ENCODE measurements around the gene L3MBTL1. TPM values are rescaled to one million over a fixed set of nuclear protein-coding genes. Genes with fewer than 3 reads are reported as not detected.

L3MBTL1 gene
- total and polyA plus RNA-seq, 2 of the 4 experiments (the other 2 are of a cell fraction): 2.2 to 4.5 TPM

DNA sequence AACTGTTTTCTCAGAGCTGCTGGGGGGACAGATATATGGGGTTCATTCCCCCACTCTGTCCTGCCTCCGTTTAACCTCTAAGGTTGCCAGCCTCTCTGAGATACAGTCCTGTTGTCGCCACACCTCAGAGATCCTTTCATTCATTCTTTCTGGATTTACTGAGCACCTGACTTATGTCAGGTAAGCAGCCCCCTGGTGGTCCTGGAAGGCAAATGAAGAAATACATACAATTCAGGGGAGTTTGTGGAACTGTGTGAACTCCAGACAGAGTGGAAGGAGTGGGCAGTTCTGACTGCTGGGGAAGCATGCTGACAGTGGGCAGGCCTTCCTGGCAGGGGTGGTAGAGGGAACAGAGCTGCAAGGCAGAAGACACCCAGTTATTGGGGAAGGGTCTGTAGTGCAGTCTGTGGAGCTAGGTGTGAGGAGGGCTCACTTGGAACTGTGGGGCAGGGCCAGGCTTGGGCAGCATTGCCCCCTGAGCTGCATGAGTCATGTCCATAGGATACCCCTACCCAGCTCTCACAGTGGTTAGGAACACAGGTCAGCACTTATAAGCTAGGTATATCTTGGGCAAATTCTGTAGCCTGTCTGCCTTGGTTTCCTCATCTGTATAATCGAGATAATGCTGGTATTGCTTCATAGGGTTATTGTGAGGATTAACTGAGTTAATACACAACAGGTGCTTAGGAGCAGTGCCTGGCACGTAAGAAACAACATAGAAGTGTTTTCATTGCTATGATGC lies 38.5 kb downstream of the L3MBTL1 start:
- H4K91ac ChIP-seq (ENCODE audit: insufficient read depth, low read depth, low read length): no peak overlapping the region
- BruUV-seq (replicated peaks): no TSS peak
- WGBS, 2 experiments (ENCODE audit: extremely low coverage in 2 of 2, insufficient read length in 1 of 2): no CpG with 5 or more reads among the region's 4 CpGs

More for the DNA sequence above, 38.5 kb downstream of the L3MBTL1 start:
- Histone ChIP-seq H3K18ac (ENCODE audit: low read depth, low read length) (no peak overlapping the region), H4K8ac (ENCODE audit: low read depth in 2 of 2, low read length in 2 of 2) (no peak overlapping the region), H2BK5ac (ENCODE audit: low read depth, low read length, poor library complexity, severe bottlenecking) (no peak overlapping the region), H2BK15ac (ENCODE audit: low read depth, low read length) (no peak overlapping the region), H3K4ac (ENCODE audit: low read depth, low read length) (no peak overlapping the region), H3K27me3 (ENCODE audit: control insufficient read depth, insufficient read depth, low read length) (no peaks in the 10 kb centered on the region; the same call in 1 of the 2 replicates), H2BK20ac (ENCODE audit: low read depth, low read length) (no peak overlapping the region), H3K4me3 (ENCODE audit: insufficient read depth, low read depth, low read length) (no peak overlapping the region), H4K5ac (ENCODE audit: low read depth, low read length) (no peak overlapping the region), H3K23ac (ENCODE audit: low read depth, low read length) (no peak overlapping the region), H3K4me2 (ENCODE audit: low read depth, low read length) (no peak overlapping the region), H3K79me1 (ENCODE audit: low read depth in 1 of 2, low read length in 2 of 2) (no peaks in the 10 kb centered on the region), H3K9me1 (ENCODE audit: insufficient read depth, low read length) (no peaks in the 10 kb centered on the region; the same call in 1 of the 2 replicates), H3K4me1 (ENCODE audit: control insufficient read depth, insufficient read depth, low read length) (no peaks in the 10 kb centered on the region; the same call in 1 of the 2 replicates), H3K36me3 (ENCODE audit: control insufficient read depth, insufficient read depth, low read length) (no peaks in the 10 kb centered on the region), H3K56ac (ENCODE audit: extremely low read depth, insufficient read depth, low read length) (no peak overlapping the region), H2BK120ac (ENCODE audit: low read depth, low read length) (no peak overlapping the region), H3K9me3 (ENCODE audit: control insufficient read depth, insufficient read depth, low read length) (peaks cover 6% of the 10 kb centered on the region), H3K14ac (replicated peaks; ENCODE audit: low read depth, low read length) (no peak overlapping the region), H2AFZ (replicated peaks; ENCODE audit: low read length, poor library complexity) (no peak overlapping the region), H3K9ac (ENCODE audit: low read depth, low read length) (no peak overlapping the region), H3K27ac (ENCODE audit: insufficient read depth, low read length) (no peak overlapping the region), H4K20me1 (ENCODE audit: insufficient read depth, low read length) (no peaks in the 10 kb centered on the region), H2AK9ac (replicated peaks; ENCODE audit: low read depth, low read length, poor library complexity) (no peak overlapping the region), H2AK5ac (ENCODE audit: low read depth, low read length) (no peak overlapping the region)
- DNase-seq: no peak
- ChIA-PET POLR2A (ENCODE audit: unreplicated experiment) (no interaction called here), CTCF (no interaction called here)
- dilution Hi-C loops (cut with HindIII; ENCODE audit: low sequenced_read_pairs, unreplicated experiment) (no loop called here), intact Hi-C loops (cut with micrococcal nuclease) (no loop called here), in situ Hi-C loops (cut with MboI; ENCODE audit: low sequenced_read_pairs) (no loop called here)
- TF ChIP-seq BHLHE40 (IDR thresholded peaks at IDR 0.05; ENCODE audit: low read depth, low read length) (no peak), POLR2A (IDR thresholded peaks at IDR 0.05; ENCODE audit: low read depth, low read length) (no peak), FOS (IDR thresholded peaks at IDR 0.05; ENCODE audit: low read depth, low read length) (no peak), MXI1 (IDR thresholded peaks at IDR 0.05; ENCODE audit: borderline replicate concordance, low read depth, low read length) (no peak), RAD21 (IDR thresholded peaks at IDR 0.05; ENCODE audit: low read length) (no peak), RCOR1 (IDR thresholded peaks at IDR 0.05; ENCODE audit: insufficient replicate concordance, low read length) (no peak), CHD1 (IDR thresholded peaks at IDR 0.05; ENCODE audit: low read depth, low read length) (no peak), MAFK (IDR thresholded peaks at IDR 0.05; ENCODE audit: low read depth, low read length) (no peak), MAZ (IDR thresholded peaks at IDR 0.05; ENCODE audit: borderline replicate concordance, low read depth, low read length) (no peak), SMC3 (IDR thresholded peaks at IDR 0.05; ENCODE audit: low read depth, low read length) (no peak), RFX5 (IDR thresholded peaks at IDR 0.05; ENCODE audit: low read depth, low read length) (no peak)
- TF ChIP-seq, protein P1, sequence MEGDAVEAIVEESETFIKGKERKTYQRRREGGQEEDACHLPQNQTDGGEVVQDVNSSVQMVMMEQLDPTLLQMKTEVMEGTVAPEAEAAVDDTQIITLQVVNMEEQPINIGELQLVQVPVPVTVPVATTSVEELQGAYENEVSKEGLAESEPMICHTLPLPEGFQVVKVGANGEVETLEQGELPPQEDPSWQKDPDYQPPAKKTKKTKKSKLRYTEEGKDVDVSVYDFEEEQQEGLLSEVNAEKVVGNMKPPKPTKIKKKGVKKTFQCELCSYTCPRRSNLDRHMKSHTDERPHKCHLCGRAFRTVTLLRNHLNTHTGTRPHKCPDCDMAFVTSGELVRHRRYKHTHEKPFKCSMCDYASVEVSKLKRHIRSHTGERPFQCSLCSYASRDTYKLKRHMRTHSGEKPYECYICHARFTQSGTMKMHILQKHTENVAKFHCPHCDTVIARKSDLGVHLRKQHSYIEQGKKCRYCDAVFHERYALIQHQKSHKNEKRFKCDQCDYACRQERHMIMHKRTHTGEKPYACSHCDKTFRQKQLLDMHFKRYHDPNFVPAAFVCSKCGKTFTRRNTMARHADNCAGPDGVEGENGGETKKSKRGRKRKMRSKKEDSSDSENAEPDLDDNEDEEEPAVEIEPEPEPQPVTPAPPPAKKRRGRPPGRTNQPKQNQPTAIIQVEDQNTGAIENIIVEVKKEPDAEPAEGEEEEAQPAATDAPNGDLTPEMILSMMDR (conservative IDR thresholded peaks at IDR 0.05; ENCODE audit: low read depth, low read length): no peak
- TF ChIP-seq, protein P2, sequence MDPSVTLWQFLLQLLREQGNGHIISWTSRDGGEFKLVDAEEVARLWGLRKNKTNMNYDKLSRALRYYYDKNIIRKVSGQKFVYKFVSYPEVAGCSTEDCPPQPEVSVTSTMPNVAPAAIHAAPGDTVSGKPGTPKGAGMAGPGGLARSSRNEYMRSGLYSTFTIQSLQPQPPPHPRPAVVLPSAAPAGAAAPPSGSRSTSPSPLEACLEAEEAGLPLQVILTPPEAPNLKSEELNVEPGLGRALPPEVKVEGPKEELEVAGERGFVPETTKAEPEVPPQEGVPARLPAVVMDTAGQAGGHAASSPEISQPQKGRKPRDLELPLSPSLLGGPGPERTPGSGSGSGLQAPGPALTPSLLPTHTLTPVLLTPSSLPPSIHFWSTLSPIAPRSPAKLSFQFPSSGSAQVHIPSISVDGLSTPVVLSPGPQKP (IDR thresholded peaks at IDR 0.05; ENCODE audit: borderline replicate concordance, low read depth, low read length): no peak
- no peak for ATAC-seq (ENCODE audit: low read depth)

Measured in IMR-90 (cell line).